Small intestine (tissue), 16 donors: Measurements from ENCODE around the gene TAF1. TPM values are rescaled to one million over a fixed set of nuclear protein-coding genes. Genes with fewer than 3 reads are reported as not detected.
"Not testable (repeated sequence)": the region's sequence is repeated elsewhere in the genome, so short reads cannot be mapped to it uniquely, and the experiment has no call there.

Experiments used
- DNase-seq, 2 donors: peaks; one replicate each; pipeline versions ENCODE4 v3.0.0 to v3.0.0-alpha.2; 2013
- FAIRE-seq: peaks from 2 replicates; lab custom pipeline; 2012; peaks lifted over from hg19 to GRCh38; lab: Jason Lieb, UNC
- H3K27ac ChIP-seq, 3 donors: one replicate each; pipeline ENCODE4 v1.5.1; 2013; ENCODE audit warnings: low read length in 2 of 3, mild to moderate bottlenecking in 2 of 3, control low read depth in 1 of 3, inconsistent platforms in 1 of 3, low read depth in 1 of 3, moderate library complexity in 1 of 3
- H3K27me3 ChIP-seq, 3 donors: one replicate each; pipeline ENCODE4 v1.6.1; 2013; ENCODE audit warnings: low read length in 3 of 3, inconsistent platforms in 1 of 3; ENCODE audit not compliant: control insufficient read depth in 3 of 3, insufficient read depth in 3 of 3
- H3K36me3 ChIP-seq, 3 donors: one replicate each; pipeline ENCODE4 v1.6.1; 2013; ENCODE audit warnings: low read length in 3 of 3, inconsistent platforms in 1 of 3, low read depth in 1 of 3, mild to moderate bottlenecking in 1 of 3, moderate library complexity in 1 of 3; ENCODE audit not compliant: control insufficient read depth in 3 of 3, insufficient read depth in 2 of 3
- H3K4me1 ChIP-seq, 3 donors: one replicate each; pipeline ENCODE4 v1.6.1; 2013; ENCODE audit warnings: low read length in 2 of 3, inconsistent platforms in 1 of 3, low read depth in 1 of 3, mild to moderate bottlenecking in 1 of 3, moderate library complexity in 1 of 3; ENCODE audit not compliant: control insufficient read depth in 3 of 3, insufficient read depth in 2 of 3
- H3K4me3 ChIP-seq, 3 donors: one replicate each; pipeline ENCODE4 v1.5.1; 2013; ENCODE audit warnings: low read length in 3 of 3, control low read depth in 1 of 3, inconsistent platforms in 1 of 3, low read depth in 1 of 3, mild to moderate bottlenecking in 1 of 3, moderate library complexity in 1 of 3
- H3K9me3 ChIP-seq, 2 donors: one replicate each; pipeline ENCODE4 v1.6.1; 2013; ENCODE audit warnings: low read depth in 1 of 2, low read length in 1 of 2; ENCODE audit not compliant: control insufficient read depth in 2 of 2, insufficient read depth in 1 of 2
- WGBS, 3 donors: extraction: QIAGEN DNeasy Blood & Tissue Kit; methylation state at CpG; one replicate each; pipeline ENCODE4 v1.1.7; 2013; 5-methylcytosine and 5-hydroxymethylcytosine counted together
- long read RNA-seq, 10 donors: transcript quantifications; one replicate each; lab custom pipeline, GENCODE V29; 2026
- polyA plus RNA-seq, 4 donors: library from polyadenylated mRNA; stranded (reverse) in 3 of 4; unstranded in 1 of 4; fragments of 200-250 nt in 3 of 4; fragments of 120-200 nt in 1 of 4; gene quantifications; one replicate each; pipeline versions ENCODE4 v1.2.1 to v1.2.3, GENCODE V29; 2013
- donor health status: healthy with polysubstance abuse.
- donor health status: control.
- donor health status: control.
- donor health status: Bipolar disorder and iron deficiency.
- donor health status: healthy.

The TAF1 gene
- 10 to 100 TPM in 2 of 4 donors, 1 to 10 TPM in 2; 4.3 to 38.2 (median 10.3) TPM for polyA plus RNA-seq
- long read RNA-seq, donor 1, partial matches to known transcripts = 6 of 7 reads
- long read RNA-seq, donor 1, other reads (novel, unspliced or antisense) = 0 of 7 reads
- long read RNA-seq, donor 2 = 0 reads
- long read RNA-seq, donor 3, partial matches to known transcripts = 20 of 20 reads
- long read RNA-seq, donor 3, other reads (novel, unspliced or antisense) = 0 of 20 reads
- long read RNA-seq, donor 4 = 0 reads
- long read RNA-seq, donor 5 = 0 reads
- long read RNA-seq, donor 6 = 0 reads
- long read RNA-seq, donor 7 = 0 reads
- long read RNA-seq, donor 8, partial matches to known transcripts = 0 of 1 reads
- long read RNA-seq, donor 8, other reads (novel, unspliced or antisense) = 0 of 1 reads
- long read RNA-seq, donor 9 = 0 reads
- long read RNA-seq, donor 10 = 0 reads

- no peaks in the 10 kb centered on the region for H3K27me3 ChIP-seq
- FAIRE-seq (peak; percentile 73), DNase-seq (peak; percentile 94 to 97)
- H3K9me3 ChIP-seq = no peaks in the 10 kb centered on the region
- H3K4me1 ChIP-seq = no peaks in the 10 kb centered on the region
- peaks cover 0 to 11% (median 0%) of the 10 kb centered on the region in 3 donors for H3K36me3 ChIP-seq
- H3K4me3 ChIP-seq = peak within 1 kb of the TSS; percentile 62 to 80 (median 72)
- WGBS, 3 donors = 0 to 37% (median 11%) methylated on average over 44 to 51 of the region's 51 CpGs
- H3K27ac ChIP-seq = peak within 1 kb of the TSS; percentile 87 to 99 (median 91)
Measured at GRCh38 chrX:71365875-71366673, at the start of gene TAF1. TSS of gene TAF1 (plus strand) at chrX:71366357. CDS start at chrX:71366375, 18 bp downstream.

GRCh38 chrX:71316959-71317358, 49.2 kb upstream of the TAF1 start:
- H3K36me3 ChIP-seq, H3K27ac ChIP-seq, H3K4me3 ChIP-seq, H3K27me3 ChIP-seq, FAIRE-seq, H3K9me3 ChIP-seq, H3K4me1 ChIP-seq, DNase-seq: not testable (repeated sequence)
- WGBS, 3 donors = no CpG with 5 or more reads among the region's 1 CpG

- no peak for FAIRE-seq
- Histone ChIP-seq H3K4me3 (no peak overlapping the region), H3K9me3 (no peaks in the 10 kb centered on the region), H3K4me1 (no peaks in the 10 kb centered on the region), H3K27ac (no peak overlapping the region), H3K36me3 (peaks cover 0 to 3% (median 0%) of the 10 kb centered on the region in 3 donors), H3K27me3 (no peaks in the 10 kb centered on the region)
- no peak for DNase-seq
- 78 to 95% (median 91%) methylated on average over 1 of the region's 1 CpG for WGBS, 3 donors
Measured at GRCh38 chrX:71320126-71320525, 46.0 kb upstream of the TAF1 start.

GRCh38 chrX:71321731-71322130, 44.4 kb upstream of the TAF1 start:
- peaks cover 0 to 3% (median 0%) of the 10 kb centered on the region in 3 donors for H3K36me3 ChIP-seq
- H3K27me3 ChIP-seq = no peaks in the 10 kb centered on the region
- no peak for FAIRE-seq
- no peak overlapping the region for H3K4me3 ChIP-seq
- H3K4me1 ChIP-seq = no peaks in the 10 kb centered on the region
- DNase-seq = no peak
- peaks cover 0 to 2% of the 10 kb centered on the region in 2 donors for H3K9me3 ChIP-seq
- WGBS, 3 donors = 81 to 85% (median 82%) methylated on average over 1 of the region's 1 CpG
- H3K27ac ChIP-seq = no peak overlapping the region

GRCh38 chrX:71324452-71324851, 41.7 kb upstream of the TAF1 start:
- 94 to 98% (median 97%) methylated on average over 10 to 11 of the region's 11 CpGs for WGBS, 3 donors
- H3K9me3 ChIP-seq, FAIRE-seq: not testable (repeated sequence)

GRCh38 chrX:71326394-71326793, 39.8 kb upstream of the TAF1 start:
- Histone ChIP-seq H3K4me3 (no peak overlapping the region), H3K36me3 (peaks cover 0 to 3% (median 0%) of the 10 kb centered on the region in 3 donors), H3K27me3 (no peaks in the 10 kb centered on the region), H3K4me1 (no peaks in the 10 kb centered on the region), H3K9me3 (peaks cover 0 to 2% of the 10 kb centered on the region in 2 donors), H3K27ac (no peak overlapping the region)
- DNase-seq = no peak
- 93 to 99% (median 96%) methylated on average over 3 of the region's 3 CpGs for WGBS, 3 donors
- FAIRE-seq = no peak

More at GRCh38 chrX:71324452-71324851, 41.7 kb upstream of the TAF1 start:
- DNase-seq, H3K27me3 ChIP-seq, H3K27ac ChIP-seq, H3K36me3 ChIP-seq, H3K4me3 ChIP-seq, H3K4me1 ChIP-seq: not testable (repeated sequence)

GRCh38 chrX:71349151-71349665, 16.9 kb upstream of the TAF1 start:
- 52 to 70% (median 64%) methylated on average over 2 of the region's 5 CpGs for WGBS, 3 donors
- FAIRE-seq, H3K4me3 ChIP-seq, H3K27me3 ChIP-seq, DNase-seq, H3K9me3 ChIP-seq, H3K36me3 ChIP-seq, H3K4me1 ChIP-seq, H3K27ac ChIP-seq: not testable (repeated sequence)

GRCh38 chrX:71349867-71350266, 16.3 kb upstream of the TAF1 start:
- not testable (repeated sequence) for H3K9me3 ChIP-seq, FAIRE-seq, H3K4me1 ChIP-seq, DNase-seq, H3K36me3 ChIP-seq, H3K27ac ChIP-seq, H3K4me3 ChIP-seq, H3K27me3 ChIP-seq
- WGBS, 3 donors = 18 to 46% (median 44%) methylated on average over 1 to 2 of the region's 6 CpGs
